OCI-LY1 (cell line): ENCODE data around the gene OTOS.

Experiments
- H2AFZ ChIP-seq: fragments of 200-600 bp; sonication (generic), shearing (Covaris generic); 2 replicates; pipeline ENCODE4 v1.6.0; 2014; ENCODE audit warnings: antibody characterized with exemption, mild to moderate bottlenecking, low read length
- H3F3A ChIP-seq: fragments of 200-600 bp; sonication (generic), shearing (Covaris generic); 2 replicates; pipeline ENCODE4 v1.6.0; 2014; ENCODE audit warnings: mild to moderate bottlenecking, antibody characterized with exemption, low read length, moderate library complexity; ENCODE audit not compliant: insufficient read depth
- H3K27ac ChIP-seq: fragments of 200-600 bp; sonication (generic); 2 replicates; pipeline ENCODE4 v1.5.1; 2014; ENCODE audit warnings: low read length, mixed run types, mild to moderate bottlenecking, low read depth; ENCODE audit not compliant: poor library complexity, severe bottlenecking
- H3K27me3 ChIP-seq: fragments of 200-600 bp; sonication (generic); 2 replicates; pipeline ENCODE4 v1.6.0; 2014; ENCODE audit warnings: antibody characterized with exemption, mild to moderate bottlenecking, low read length, moderate library complexity; ENCODE audit not compliant: insufficient read depth
- H3K36me3 ChIP-seq: fragments of 200-600 bp; sonication (generic); 2 replicates; pipeline ENCODE4 v1.6.1; 2014; ENCODE audit warnings: mild to moderate bottlenecking, antibody characterized with exemption, low read length, moderate library complexity, mixed read lengths; ENCODE audit not compliant: insufficient read depth
- H3K4me1 ChIP-seq: fragments of 200-600 bp; sonication (generic); 2 replicates; pipeline ENCODE4 v1.5.1; 2014; ENCODE audit warnings: mild to moderate bottlenecking, low read length, moderate library complexity; ENCODE audit not compliant: insufficient read depth, severe bottlenecking
- H3K4me2 ChIP-seq: fragments of 200-600 bp; sonication (generic), shearing (Covaris generic); 2 replicates; pipeline ENCODE4 v1.6.1; 2014; ENCODE audit warnings: low read length
- H3K4me3 ChIP-seq: fragments of 200-600 bp; sonication (generic); 2 replicates; pipeline ENCODE4 v1.5.1; 2014; ENCODE audit warnings: low read length, low read depth, mild to moderate bottlenecking, mixed read lengths; ENCODE audit not compliant: poor library complexity, severe bottlenecking
- H3K79me2 ChIP-seq: fragments of 200-600 bp; shearing (Covaris generic); 2 replicates; pipeline ENCODE4 v1.6.1; 2016; ENCODE audit warnings: mixed run types, low read length, mixed read lengths; ENCODE audit not compliant: insufficient read depth
- H3K9ac ChIP-seq: fragments of 200-600 bp; sonication (generic), shearing (Covaris generic); 2 replicates; pipeline ENCODE4 v1.6.1; 2014; ENCODE audit warnings: mild to moderate bottlenecking, low read length, mixed read lengths
- H3K9me2 ChIP-seq: fragments of 200-600 bp; sonication (generic), shearing (Covaris generic); 2 replicates; pipeline ENCODE4 v1.6.1; 2014; ENCODE audit warnings: low read depth, mild to moderate bottlenecking, low read length, mixed read lengths
- H3K9me3 ChIP-seq: fragments of 200-600 bp; shearing (Covaris generic); 2 replicates; pipeline ENCODE4 v1.6.1; 2014; ENCODE audit warnings: low read length, mixed read lengths
- H4K20me1 ChIP-seq: fragments of 200-600 bp; sonication (generic), shearing (Covaris generic); 2 replicates; pipeline ENCODE4 v1.6.0; 2016; ENCODE audit warnings: mild to moderate bottlenecking, low read length; ENCODE audit not compliant: insufficient read depth
- CTCF ChIP-seq: fragments of 200-600 bp; sonication (generic), shearing (Covaris generic); IDR thresholded peaks from 2 replicates; pipeline ENCODE4 v1.5.1; 2017; ENCODE audit warnings: mild to moderate bottlenecking, antibody characterized with exemption, low read length, moderate library complexity, mixed read lengths
- EZH2 ChIP-seq: fragments of 200-600 bp; sonication (generic), shearing (Covaris generic); IDR thresholded peaks from 2 replicates; pipeline ENCODE4 v1.8.0; 2017; ENCODE audit warnings: borderline replicate concordance, mixed run types, mild to moderate bottlenecking, antibody characterized with exemption, low read length, moderate library complexity, mixed read lengths

OTOS gene

GRCh38 chr2:240106765-240107476 is 33.5 kb downstream of the OTOS start:
- Histone ChIP-seq H3K9me2 (no peaks in the 10 kb centered on the region), H2AFZ (no peak overlapping the region), H3F3A (no peaks in the 10 kb centered on the region), H3K4me1 (no peaks in the 10 kb centered on the region), H3K27ac (no peak overlapping the region), H3K9me3 (no peaks in the 10 kb centered on the region), H3K27me3 (no peaks in the 10 kb centered on the region), H3K36me3 (no peaks in the 10 kb centered on the region), H3K4me3 (no peak overlapping the region), H3K79me2 (no peaks in the 10 kb centered on the region), H3K4me2 (no peak overlapping the region), H3K9ac (no peak overlapping the region), H4K20me1 (no peaks in the 10 kb centered on the region)
- no peak for TF ChIP-seq EZH2

- Histone ChIP-seq H3K9me2 (no peaks in the 10 kb centered on the region), H3K27ac (no peak overlapping the region), H3K4me2 (no peak overlapping the region), H3K4me3 (no peak overlapping the region), H3F3A (no peaks in the 10 kb centered on the region), H3K36me3 (no peaks in the 10 kb centered on the region), H3K4me1 (no peaks in the 10 kb centered on the region), H2AFZ (no peak overlapping the region), H3K9ac (no peak overlapping the region), H3K9me3 (no peaks in the 10 kb centered on the region), H3K79me2 (no peaks in the 10 kb centered on the region), H4K20me1 (no peaks in the 10 kb centered on the region), H3K27me3 (no peaks in the 10 kb centered on the region)
- TF ChIP-seq CTCF (no peak), EZH2 (no peak)
Measured at GRCh38 chr2:240105982-240106381, 34.5 kb downstream of the OTOS start.

DNA sequence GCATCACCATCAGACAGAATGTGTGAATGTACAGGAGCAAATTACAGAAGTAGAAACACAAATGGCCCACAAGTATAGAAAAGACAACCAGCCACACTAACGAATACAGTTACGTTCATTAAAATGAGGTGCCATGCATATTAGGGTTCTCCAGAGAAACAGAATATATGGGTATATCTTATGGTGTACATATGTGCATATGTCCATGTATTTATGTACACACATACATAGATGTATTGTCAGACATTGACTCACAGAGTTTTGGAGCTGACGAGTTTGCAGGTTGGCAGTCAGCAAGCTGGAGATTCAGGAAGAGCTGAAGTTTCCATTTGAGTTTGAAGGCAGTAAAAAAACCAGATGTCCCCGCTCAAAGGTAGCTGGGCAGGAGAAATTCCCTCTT is 37.3 kb downstream of the OTOS start:
- no peaks in the 10 kb centered on the region for H3K27me3 ChIP-seq

More for the DNA sequence above, 37.3 kb downstream of the OTOS start:
- no peak overlapping the region for H2AFZ ChIP-seq
- no peaks in the 10 kb centered on the region for H4K20me1 ChIP-seq
- no peak overlapping the region for H3K9ac ChIP-seq
- no peak overlapping the region for H3K27ac ChIP-seq
- no peaks in the 10 kb centered on the region for H3K9me2 ChIP-seq
- H3F3A ChIP-seq: no peaks in the 10 kb centered on the region
- H3K36me3 ChIP-seq: no peaks in the 10 kb centered on the region
- TF ChIP-seq EZH2 (no peak), CTCF (no peak)
- H3K4me2 ChIP-seq: no peak overlapping the region
- peaks cover 2% of the 10 kb centered on the region; the same call in 1 of the 2 replicates for H3K9me3 ChIP-seq
- no peaks in the 10 kb centered on the region for H3K79me2 ChIP-seq
- H3K4me1 ChIP-seq: no peaks in the 10 kb centered on the region
- H3K4me3 ChIP-seq: no peak overlapping the region
